Mesenteric fat pad (tissue), 1 donor: ENCODE results near the gene GGTA1. TPM values are rescaled to one million over a fixed set of nuclear protein-coding genes. Genes with fewer than 3 reads are reported as not detected.

ENCODE experiments used
- total RNA-seq: library from RNA; stranded (reverse); fragmentation: NEBNext Ultra II Directional; extraction: Animal tissue kit (Norgen Biotek cat#: 25700); gene quantifications from one replicate; pipeline ENCODE4 v1.2.1, GENCODE V29; 2021
- donor health status: DM: yes; HTN: yes; CAD: no.

Gene GGTA1
- total RNA-seq, 1 donor from 2014 or later, result 6.0 TPM

Other genes starting within 250 kb of the GGTA1 start
- gene GSN, start 231.7 kb downstream of the GGTA1 start, total RNA-seq, result 843 TPM
- 620 TPM for gene STOM, start 129.6 kb downstream of the GGTA1 start, total RNA-seq
- gene DAB2IP, start 151.8 kb upstream of the GGTA1 start, total RNA-seq, result 86.1 TPM